HepG2 (cell line): ENCODE results near the gene MYORG. TPM values are rescaled to one million over a fixed set of nuclear protein-coding genes. Genes with fewer than 3 reads are reported as not detected.

Experiments used
- ATAC-seq: fragments of 200-7000 bp; cut with Tn5 transposase; 3 replicates; pipeline ENCODE4 v1.9.1; 2020; ENCODE audit warnings: mild to moderate bottlenecking, moderate library complexity
- BruUV-seq: library from RNA; stranded (reverse); fragments of 400-500 nt; replicated peaks from 2 replicates; lab custom pipeline; 2021; lab: Mats Ljungman, UMichigan
- CTCF ChIA-PET: fragments of 300-600 bp; formaldehyde crosslinking; extraction: SDS; loops from one replicate; lab custom pipeline; 2021; ENCODE audit warnings: low total read pairs, inconsistent platforms, low intra/inter-chr PET ratio; lab: Yijun Ruan, JAX
- POLR2A ChIA-PET: fragments of 350-600 bp; sonication (Branson Sonifier 250); formaldehyde crosslinking; loops from one replicate; lab custom pipeline; 2020; ENCODE audit warnings: antibody characterized with exemption, inconsistent platforms; lab: Yijun Ruan, JAX
- DNase-seq: peaks from one replicate; pipeline ENCODE4 v3.0.0-alpha.2; 2015; ENCODE audit warnings: low spot score
- FAIRE-seq: peaks from 3 replicates; lab custom pipeline; 2011; peaks lifted over from hg19 to GRCh38; lab: Jason Lieb, UNC
- H2AFZ ChIP-seq: one replicate; pipeline ENCODE4 v1.6.1; 2011; ENCODE audit warnings: low read length, inconsistent platforms
- H3K27ac ChIP-seq: fragments of 300-600 bp; 3 replicates; pipeline ENCODE4 v1.8.0; 2011; ENCODE audit warnings: mixed run types, mild to moderate bottlenecking, mixed read lengths, low read length, inconsistent platforms; ENCODE audit not compliant: insufficient read depth; ENCODE audit errors: extremely low read length
- H3K27me3 ChIP-seq, 2 experiments: fragments of 200-600 bp in 1 of 2; 2 replicates in 1 of 2; 3 replicates in 1 of 2; pipeline versions ENCODE4 v1.6.0 to v1.8.0; 2011; ENCODE audit warnings: low read length in 2 of 2, mild to moderate bottlenecking in 2 of 2, moderate library complexity in 2 of 2, inconsistent platforms in 1 of 2; ENCODE audit not compliant: insufficient read depth in 2 of 2, control insufficient read depth in 1 of 2
- H3K36me3 ChIP-seq, 2 experiments: fragments of 200-600 bp in 1 of 2; replicated peaks in 1 of 2; 2 replicates in 1 of 2; 3 replicates in 1 of 2; pipeline versions ENCODE4 v1.5.1 to v1.8.0; 2011; ENCODE audit warnings: low read length in 2 of 2, inconsistent platforms in 1 of 2; ENCODE audit not compliant: insufficient read depth in 2 of 2, control insufficient read depth in 1 of 2
- H3K4me1 ChIP-seq: 2 replicates; pipeline ENCODE4 v1.5.1; 2012; ENCODE audit warnings: low read length, inconsistent platforms; ENCODE audit not compliant: insufficient read depth
- H3K4me2 ChIP-seq: 2 replicates; pipeline ENCODE4 v1.6.0; 2011; ENCODE audit warnings: low read depth, low read length, inconsistent platforms
- H3K4me3 ChIP-seq, 3 experiments: fragments of 200-600 bp in 1 of 3; sonication (generic), shearing (Covaris generic) in 1 of 3; replicated peaks in 1 of 3; 2 replicates each; pipeline ENCODE4 v1.5.1; 2011 to 2016; ENCODE audit warnings: low read length in 3 of 3, inconsistent platforms in 2 of 3, low read depth in 2 of 3, mild to moderate bottlenecking in 2 of 3, control low read depth in 1 of 3, mixed read lengths in 1 of 3; ENCODE audit not compliant: insufficient read depth in 1 of 3
- H3K79me2 ChIP-seq: one replicate; pipeline ENCODE4 v1.6.1; 2011; ENCODE audit warnings: low read length, inconsistent platforms; ENCODE audit not compliant: insufficient read depth
- H3K9ac ChIP-seq: 2 replicates; pipeline ENCODE4 v1.6.0; 2011; ENCODE audit warnings: mild to moderate bottlenecking, low read depth, low read length, inconsistent platforms; ENCODE audit not compliant: insufficient read depth
- H3K9me3 ChIP-seq: 2 replicates; pipeline ENCODE4 v1.5.1; 2012; ENCODE audit warnings: mild to moderate bottlenecking, low read length
- H4K20me1 ChIP-seq: 2 replicates; pipeline ENCODE4 v1.6.0; 2011; ENCODE audit warnings: inconsistent platforms, mild to moderate bottlenecking, low read length, moderate library complexity; ENCODE audit not compliant: insufficient read depth
- HBP1 ChIP-seq: IDR thresholded peaks from 2 replicates; pipeline ENCODE4 v1.6.1; 2016; ENCODE audit warnings: low read depth, control low read depth
- KDM2A ChIP-seq: sonication (generic); formaldehyde crosslinking; IDR thresholded peaks from 2 replicates; pipeline ENCODE4 v1.4.0; 2020; ENCODE audit warnings: low read depth, missing genetic modification reagents, borderline replicate concordance
- KLF12 ChIP-seq: sonication (generic); formaldehyde crosslinking; IDR thresholded peaks from 2 replicates; pipeline ENCODE4 v1.4.0; 2020; ENCODE audit warnings: missing genetic modification reagents, borderline replicate concordance
- MED8 ChIP-seq: sonication (generic); formaldehyde crosslinking; IDR thresholded peaks from 2 replicates; pipeline ENCODE4 v1.8.1; 2023; ENCODE audit warnings: mild to moderate bottlenecking, missing genetic modification reagents; ENCODE audit not compliant: insufficient replicate concordance
- MEIS1 ChIP-seq: sonication (generic); formaldehyde crosslinking; IDR thresholded peaks from 2 replicates; pipeline ENCODE4 v1.9.0; 2021; ENCODE audit warnings: mild to moderate bottlenecking, missing genetic modification reagents, moderate library complexity, borderline replicate concordance
- PBX3 ChIP-seq: sonication (generic); formaldehyde crosslinking; IDR thresholded peaks from 2 replicates; pipeline ENCODE4 v1.8.1; 2023; ENCODE audit warnings: missing genetic modification reagents, inconsistent platforms, borderline replicate concordance
- PITX1 ChIP-seq: sonication (generic); formaldehyde crosslinking; IDR thresholded peaks from 2 replicates; pipeline ENCODE4 v1.5.1; 2020; ENCODE audit warnings: mild to moderate bottlenecking, missing genetic modification reagents
- RFXAP ChIP-seq: sonication (generic); formaldehyde crosslinking; IDR thresholded peaks from 2 replicates; pipeline ENCODE4 v1.4.0; 2020; ENCODE audit warnings: missing genetic modification reagents, borderline replicate concordance
- SRSF1 ChIP-seq: fragments of 200-400 bp; formaldehyde crosslinking; optimal IDR thresholded peaks from 2 replicates; pipeline ENCODE3; 2017; ENCODE audit warnings: mild to moderate bottlenecking, low read depth, low read length, moderate library complexity
- WGBS: methylation state at CpG from one replicate; pipeline ENCODE4 v1.1.6; 2017; ENCODE audit warnings: low lambda C conversion rate; 5-methylcytosine and 5-hydroxymethylcytosine counted together
- in situ Hi-C: cut with HindIII; loops from 2 replicates; pipeline ENCODE4 v1.10.0; 2017; ENCODE audit warnings: low pct_unique_long_range_greater_than_20kb; ENCODE audit not compliant: extremely low pct_ligation_motif_present
- intact Hi-C: fragments of 100-400 bp; cut with micrococcal nuclease; formaldehyde crosslinking; loops from one replicate; pipeline ENCODE4 v1.10.0; 2022; ENCODE audit not compliant: unreplicated experiment
- polyA plus RNA-seq, 8 experiments: library from polyadenylated mRNA; depleted of rRNA in 3 of 8; stranded (reverse) in 7 of 8; unstranded in 1 of 8; fragments of >200 nt; fragmentation: Illumina TruSeq in 4 of 8; extraction: Trizol in 4 of 8; gene quantifications; 2 replicates each; pipeline versions ENCODE4 v1.2.1 to v1.2.3, GENCODE V29; 2011 to 2016; ENCODE audit warnings: low read depth in 4 of 8, missing spikeins in 1 of 8, mixed read lengths in 1 of 8; ENCODE audit not compliant: insufficient read depth in 1 of 8
- total RNA-seq, 5 experiments: library from RNA; depleted of rRNA; stranded (reverse); fragments of >200 nt; fragmentation: Illumina TruSeq; extraction: Trizol; gene quantifications; 2 replicates each; pipeline ENCODE4 v1.2.3, GENCODE V29; 2016; ENCODE audit warnings: low read depth in 1 of 5

The MYORG gene
- total and polyA plus RNA-seq, 2 of the 13 experiments (the other 11 are each of a cell fraction or from before 2014, with no cell fraction given) = 11.1 to 22.4 TPM

GRCh38 chr9:34343605-34344004, 33.1 kb downstream of the MYORG start (continued):
- TF ChIP-seq PBX3 (no peak), RFXAP (CRISPR knock-in tag) (no peak), KDM2A (CRISPR knock-in tag) (no peak), MED8 (CRISPR knock-in tag) (no peak), PITX1 (no peak), SRSF1 (no peak), HBP1 (CRISPR knock-in tag) (no peak)

GRCh38 chr9:34343090-34343489, 33.6 kb downstream of the MYORG start:
- ChIA-PET CTCF (no interaction called here), POLR2A (interaction anchor here (1.0 to 2.8 kb wide), 3 partner anchors 9 to 37 kb away, joined by 5 to 7 read pairs (median 5); partner anchors contain the start of gene MYORG)
- no TSS peak for BruUV-seq
- H4K20me1 ChIP-seq = no peaks in the 10 kb centered on the region
- H3K9ac ChIP-seq = no peak overlapping the region
- H3K36me3 ChIP-seq = peaks cover 15 to 16% of the 10 kb centered on the region in 2 experiments
- in situ Hi-C loops = no loop called here
- no peak for FAIRE-seq
- DNase-seq = no peak
- intact Hi-C loops = no loop called here
- no peak overlapping the region for H2AFZ ChIP-seq
- no peaks in the 10 kb centered on the region for H3K27me3 ChIP-seq
- H3K27ac ChIP-seq = peak overlapping the region; percentile 47
- WGBS = 96% methylated on average over 5 of the region's 5 CpGs
- no peak overlapping the region for H3K4me2 ChIP-seq
- no peak for TF ChIP-seq KLF12 (CRISPR knock-in tag)
- 0 out of 2 replicates have a peak, but pooled peaks have one; percentile 40 for TF ChIP-seq MEIS1 (CRISPR knock-in tag)
- no peak for ATAC-seq
- no peaks in the 10 kb centered on the region for H3K79me2 ChIP-seq
- no peaks in the 10 kb centered on the region for H3K9me3 ChIP-seq
- H3K4me3 ChIP-seq = no peak overlapping the region
- peaks cover 50% of the 10 kb centered on the region for H3K4me1 ChIP-seq
